ENCODE measurements around the gene RXFP1.

Gene RXFP1

DNA sequence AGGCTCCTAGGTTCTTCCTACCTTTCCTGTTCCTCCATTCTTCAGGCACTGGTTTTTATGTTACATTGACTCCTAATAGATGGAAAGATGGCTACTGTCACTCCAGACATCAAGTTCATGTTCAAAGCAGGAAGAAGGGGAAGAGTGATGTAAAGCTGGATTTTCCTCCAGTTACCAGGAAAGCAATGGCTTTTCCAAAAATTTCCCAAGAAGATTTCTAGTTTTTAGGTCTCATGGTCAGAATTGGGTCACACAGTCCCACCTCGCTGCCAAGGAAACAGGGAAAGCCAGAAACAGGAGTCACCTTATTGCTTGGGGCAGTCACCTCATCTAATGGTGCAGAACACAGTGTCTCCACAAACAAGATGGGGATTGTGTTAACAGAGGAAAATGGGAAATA lies 21.5 kb downstream of the RXFP1 start:
- DNase-seq = no peak

DNA sequence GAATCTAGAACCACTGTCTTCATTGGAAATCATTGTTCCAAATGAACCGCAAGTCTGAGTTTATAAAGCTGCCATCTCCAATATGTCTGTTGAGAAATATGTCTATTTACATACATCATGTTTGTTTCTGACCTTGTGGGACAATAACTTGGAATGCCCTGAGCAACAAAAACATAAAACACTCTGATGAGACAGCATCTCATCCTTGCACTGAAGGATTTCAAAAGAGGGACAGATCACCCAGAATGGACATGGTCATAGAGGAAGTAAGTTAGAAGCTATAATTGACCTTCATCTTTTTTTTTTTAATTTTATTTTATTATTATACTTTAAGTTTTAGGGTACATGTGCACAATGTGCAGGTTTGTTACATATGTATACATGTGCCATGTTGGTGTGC lies 22.5 kb downstream of the RXFP1 start:
- DNase-seq = no peak

DNA sequence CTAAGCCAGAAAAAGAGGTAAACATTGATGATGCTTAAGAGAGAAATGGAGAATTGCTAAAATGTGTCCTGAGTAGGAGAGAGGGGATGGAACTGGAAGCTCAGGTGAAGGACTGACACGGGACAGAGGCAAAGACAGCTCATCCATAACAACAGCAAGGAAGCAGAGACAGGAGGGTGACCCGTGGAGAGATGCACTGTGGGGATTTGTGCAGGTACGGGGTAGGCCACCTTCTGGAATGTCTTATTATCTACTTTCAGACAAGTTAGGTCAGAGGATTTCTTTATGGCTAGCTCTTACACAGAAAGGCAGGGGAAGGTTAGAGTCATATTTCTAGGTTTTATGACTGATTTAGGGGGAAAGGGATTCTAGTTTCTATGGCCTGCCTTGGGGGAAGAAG lies 31.7 kb downstream of the RXFP1 start:
- no peak for DNase-seq

DNA sequence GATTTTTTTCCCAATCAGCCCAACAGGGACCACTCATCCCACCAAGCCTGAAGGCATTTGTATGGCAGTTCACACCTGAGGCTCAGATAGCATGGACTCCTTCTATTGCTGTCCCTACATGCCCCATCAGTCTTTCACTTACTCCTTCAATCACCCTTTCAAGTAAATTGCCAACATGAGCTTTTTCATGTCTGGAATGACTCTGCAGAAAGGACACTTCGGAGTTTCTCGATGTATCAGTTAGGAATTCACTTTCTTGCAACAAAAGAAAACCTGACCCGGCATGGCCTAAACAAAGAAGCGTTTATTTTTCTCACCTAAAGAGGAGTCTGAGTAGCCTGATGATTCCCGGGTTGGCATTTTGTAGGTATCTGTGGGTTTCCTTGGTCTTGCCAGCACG lies 38.6 kb downstream of the RXFP1 start:
- no peak for DNase-seq

DNA sequence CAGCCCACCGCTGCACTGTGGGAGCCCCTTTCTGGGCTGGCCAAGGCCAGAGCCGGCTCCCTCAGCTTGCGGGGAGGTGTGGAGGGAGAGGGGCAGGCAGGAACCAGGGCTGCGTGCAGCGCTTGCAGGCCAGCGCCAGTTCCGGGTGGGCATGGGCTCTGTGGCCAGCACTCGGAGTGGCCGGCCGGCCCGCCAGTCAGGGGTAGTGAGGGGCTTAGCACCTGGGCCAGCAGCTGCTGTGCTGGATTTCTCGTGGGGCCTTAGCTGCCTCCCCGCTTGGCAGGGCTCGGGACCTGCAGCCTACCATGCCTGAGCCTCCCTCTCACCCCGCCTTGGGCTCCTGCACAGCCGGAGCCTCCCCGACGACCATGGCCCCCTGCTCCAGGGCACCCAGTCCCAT lies 45.2 kb downstream of the RXFP1 start:
- DNase-seq = no peak

DNA sequence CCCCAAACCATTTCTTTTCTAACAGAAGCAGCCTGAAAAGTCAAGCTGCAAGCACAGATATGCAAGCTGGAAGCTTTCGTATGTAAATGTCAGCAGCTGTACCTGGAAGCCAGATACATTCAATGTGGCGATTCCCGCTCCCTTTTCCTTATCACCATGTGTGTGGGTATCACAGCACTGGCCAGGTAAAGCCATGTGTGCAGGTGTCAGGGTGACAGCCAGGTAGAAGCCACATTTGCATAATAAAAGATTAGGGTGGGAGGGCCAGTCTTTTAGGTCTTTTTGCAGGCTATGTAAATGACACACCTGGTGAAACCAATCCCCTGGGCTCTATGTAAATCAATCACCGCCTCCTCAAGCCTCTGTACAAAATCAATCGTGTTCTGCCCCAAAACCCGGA lies 50.1 kb downstream of the RXFP1 start:
- DNase-seq = no peak

DNA sequence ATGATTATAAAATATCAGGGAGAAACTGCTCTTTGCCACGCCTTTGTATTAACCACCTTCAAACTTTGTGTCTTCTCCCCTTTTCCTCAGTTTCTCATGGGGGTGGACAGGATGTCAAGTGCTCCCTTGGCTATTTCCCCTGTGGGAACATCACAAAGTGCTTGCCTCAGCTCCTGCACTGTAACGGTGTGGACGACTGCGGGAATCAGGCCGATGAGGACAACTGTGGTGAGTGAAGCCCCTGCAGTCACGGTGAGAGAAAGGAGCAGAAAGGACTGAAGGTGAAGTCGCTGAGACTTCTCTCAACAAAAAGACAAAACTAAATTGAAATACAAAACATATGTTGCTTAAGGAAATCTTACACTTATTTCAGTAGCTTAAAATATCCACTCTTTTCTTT lies 50.9 kb downstream of the RXFP1 start:
- no peak for DNase-seq

DNA sequence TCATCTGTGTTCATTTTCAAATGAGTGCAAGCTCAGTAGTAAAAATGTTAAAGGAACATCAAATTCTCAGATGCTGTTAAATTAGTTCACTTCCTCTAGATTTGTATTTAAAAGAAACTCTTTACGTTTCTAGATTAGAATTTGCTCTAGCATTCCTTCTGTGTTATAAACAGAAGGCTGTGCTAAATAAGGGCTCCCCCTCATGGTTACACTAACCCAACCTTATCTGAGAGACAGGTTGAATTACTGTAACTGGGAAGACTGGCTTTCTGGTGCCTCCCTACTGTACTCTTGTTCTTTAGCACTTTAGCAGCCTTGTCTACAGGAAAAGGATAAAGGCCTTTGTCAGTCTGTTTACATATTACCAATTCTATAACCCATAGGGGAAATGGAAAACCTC lies 56.8 kb downstream of the RXFP1 start:
- no peak for DNase-seq

DNA sequence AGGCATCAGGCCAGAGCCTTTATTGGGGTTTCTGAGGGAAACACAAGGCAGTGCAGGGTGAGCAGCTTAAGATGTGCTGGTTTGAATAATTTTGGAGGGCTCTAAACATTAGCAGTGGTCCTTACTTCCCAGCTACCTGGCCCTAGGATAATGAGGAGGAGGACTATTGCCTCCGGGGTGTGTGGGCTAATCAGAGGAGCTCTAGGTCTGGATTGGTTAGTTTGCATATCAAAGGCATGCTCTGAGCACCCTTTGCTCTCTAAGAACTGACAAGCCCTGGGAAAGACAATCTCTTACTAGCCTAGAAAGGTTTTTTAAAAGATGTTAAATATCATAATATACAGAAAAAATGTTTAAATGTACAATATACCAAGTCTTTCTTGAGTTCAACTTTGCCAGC lies 58.4 kb downstream of the RXFP1 start:
- DNase-seq = no peak

DNA sequence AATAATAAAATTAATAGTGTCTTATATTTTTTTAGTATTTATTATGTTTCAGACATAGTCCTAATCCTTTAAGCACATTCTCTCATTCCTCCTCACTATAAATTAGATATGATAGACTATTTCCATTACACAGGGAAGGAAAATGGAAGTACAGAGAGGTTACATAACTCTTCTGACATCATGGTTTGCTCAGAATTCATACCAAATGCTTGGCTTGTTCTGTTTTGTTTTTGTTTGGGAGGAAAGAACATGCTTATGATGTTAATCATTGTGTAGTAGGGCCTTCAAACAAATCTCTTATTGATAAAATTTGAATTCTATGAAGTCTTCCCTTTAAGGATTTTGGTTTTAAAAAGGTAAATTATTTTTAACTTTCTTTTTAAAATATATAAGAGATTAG lies 59.5 kb downstream of the RXFP1 start:
- no peak for DNase-seq

DNA sequence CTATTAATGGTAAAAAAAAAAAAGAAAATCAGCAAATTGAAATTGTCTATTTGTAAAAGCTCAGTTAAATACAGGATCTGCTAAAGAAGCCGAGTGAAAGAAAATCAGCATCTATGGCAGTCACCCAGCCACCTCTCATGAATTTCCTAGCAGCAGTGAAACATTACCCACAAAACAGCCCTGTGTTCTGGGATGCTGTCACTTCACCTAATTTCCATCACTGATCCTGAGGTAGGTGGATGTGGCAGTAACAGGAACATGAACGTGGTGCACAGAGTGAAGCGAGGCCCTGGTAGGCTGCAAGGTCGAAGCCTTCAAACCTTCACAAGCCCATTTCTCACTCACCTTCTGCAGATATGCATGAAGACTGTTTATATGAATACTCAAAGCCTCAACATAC lies 65.2 kb downstream of the RXFP1 start:
- no peak for DNase-seq

DNA sequence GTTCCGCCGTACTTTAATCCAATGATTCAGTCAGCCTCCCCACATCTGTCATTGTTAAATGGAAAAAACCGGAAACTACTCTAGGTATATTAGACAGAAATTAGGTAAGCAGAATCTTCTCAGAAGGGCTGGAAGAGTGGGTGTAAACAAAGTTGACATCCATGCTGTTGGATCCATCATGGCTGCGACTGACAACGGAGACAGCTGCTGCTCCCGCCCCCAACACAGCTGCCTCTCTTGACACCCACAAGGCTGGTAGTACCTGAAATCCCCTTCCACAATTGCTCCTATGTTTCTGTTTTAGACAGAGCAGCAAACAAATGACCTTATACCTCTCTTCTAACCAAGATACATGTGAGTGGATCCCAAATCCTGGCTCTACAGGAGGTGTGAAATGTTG lies 66.6 kb downstream of the RXFP1 start:
- no peak for DNase-seq

DNA sequence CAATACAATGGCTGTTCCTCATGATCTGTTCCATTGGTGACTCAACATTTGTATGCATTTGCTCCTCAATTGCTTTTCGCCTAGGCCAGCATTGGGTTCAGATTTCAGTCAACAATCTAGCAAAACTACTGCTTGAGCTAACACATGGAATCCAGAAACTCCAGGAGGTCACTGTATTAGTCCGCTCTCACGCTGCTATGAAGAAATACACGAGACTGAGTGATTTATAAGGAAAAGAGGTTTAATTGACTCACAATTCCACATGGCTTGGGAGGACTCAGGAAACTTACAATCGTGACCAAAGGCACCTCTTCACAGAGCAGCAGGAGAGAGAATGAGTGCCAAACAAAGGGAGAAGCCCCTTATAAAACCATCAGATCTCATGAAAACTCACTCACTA lies 67.1 kb downstream of the RXFP1 start:
- DNase-seq = no peak

DNA sequence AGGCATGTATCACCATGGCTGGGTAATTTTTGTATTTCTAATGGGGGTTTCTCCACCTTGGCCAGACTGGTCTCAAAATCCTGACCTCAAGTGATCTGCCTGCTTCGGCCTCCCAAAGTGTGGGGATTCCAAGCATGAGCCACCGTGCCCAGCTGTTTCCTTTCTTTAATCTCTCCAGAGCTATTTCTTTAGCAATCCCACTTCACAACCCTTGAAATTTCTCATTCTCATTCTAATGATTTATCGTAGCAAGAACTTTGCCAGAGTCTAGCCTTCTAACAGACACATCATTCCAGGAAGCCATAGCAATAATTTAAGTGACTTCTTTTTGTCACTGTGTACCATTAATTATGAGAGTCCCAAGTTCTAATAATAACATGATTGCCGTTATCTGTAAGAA lies 68.6 kb downstream of the RXFP1 start:
- no peak for DNase-seq

DNA sequence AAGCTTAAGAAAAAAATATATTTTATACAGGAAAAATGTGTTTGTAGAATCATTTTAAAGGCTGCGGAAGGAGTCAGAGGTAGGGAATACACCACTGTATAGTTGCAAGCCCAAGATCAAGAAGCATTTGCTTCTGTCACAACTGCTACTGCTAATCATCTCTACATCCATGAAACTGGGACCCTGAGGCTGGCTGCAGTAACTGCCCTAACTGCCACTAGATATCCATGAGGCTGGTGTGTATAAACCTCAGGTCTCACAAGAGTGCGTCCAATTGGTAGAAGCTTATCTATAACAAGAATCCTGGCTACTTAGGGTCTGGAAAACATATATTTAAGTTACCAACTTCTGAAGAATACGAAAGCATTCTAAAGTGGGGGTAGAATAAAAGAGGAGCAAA lies 69.1 kb downstream of the RXFP1 start:
- DNase-seq = no peak

DNA sequence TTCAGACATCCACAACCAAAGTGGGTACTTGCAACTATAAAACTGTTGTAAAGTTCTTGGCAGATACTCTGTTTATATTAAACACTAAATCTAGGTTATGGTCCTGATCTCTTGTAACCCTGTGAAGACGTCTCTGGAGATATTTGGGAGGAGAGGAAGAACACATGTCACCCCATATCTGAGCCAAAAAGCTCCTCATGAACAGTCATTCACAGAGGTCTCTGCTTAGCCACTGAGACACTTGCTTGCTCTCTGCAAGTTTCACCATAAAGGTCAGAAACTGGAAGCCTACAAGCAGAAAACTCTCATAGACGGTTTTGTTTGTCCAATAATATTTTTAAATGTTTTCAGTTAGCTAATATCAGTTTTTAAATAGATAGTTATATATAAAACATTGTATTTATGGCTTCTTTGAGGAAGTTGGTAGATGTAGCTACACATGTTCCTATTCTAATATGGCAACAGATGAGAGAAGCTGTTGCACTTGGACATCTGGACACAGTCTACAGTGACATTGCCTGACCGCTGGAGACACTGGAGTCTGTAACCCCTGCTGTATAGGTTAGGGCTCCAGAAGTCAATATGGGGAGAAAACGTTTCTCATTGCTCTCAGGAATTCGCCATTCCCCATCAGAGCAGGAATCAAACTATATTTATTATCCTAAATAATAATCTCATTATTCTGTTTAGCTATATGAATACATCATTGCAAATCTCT lies 76.4 kb downstream of the RXFP1 start:
- DNase-seq = no peak

DNA sequence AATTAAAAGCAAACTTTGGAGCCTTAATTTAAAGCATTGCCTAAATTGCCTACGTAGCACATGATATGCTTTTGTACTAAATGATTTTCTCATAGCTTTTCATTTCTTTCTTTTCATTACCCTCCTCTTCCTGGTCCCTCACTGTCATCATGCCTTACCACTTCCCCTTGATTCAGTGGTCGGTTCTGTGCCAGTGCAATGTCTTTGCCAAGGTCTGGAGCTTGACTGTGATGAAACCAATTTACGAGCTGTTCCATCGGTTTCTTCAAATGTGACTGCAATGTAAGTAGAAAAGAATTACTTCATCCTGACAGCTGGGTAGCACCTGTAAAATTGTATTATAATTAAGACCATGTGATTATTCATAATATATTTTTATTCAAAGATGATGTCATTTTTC lies 77.5 kb downstream of the RXFP1 start:
- DNase-seq = no peak

DNA sequence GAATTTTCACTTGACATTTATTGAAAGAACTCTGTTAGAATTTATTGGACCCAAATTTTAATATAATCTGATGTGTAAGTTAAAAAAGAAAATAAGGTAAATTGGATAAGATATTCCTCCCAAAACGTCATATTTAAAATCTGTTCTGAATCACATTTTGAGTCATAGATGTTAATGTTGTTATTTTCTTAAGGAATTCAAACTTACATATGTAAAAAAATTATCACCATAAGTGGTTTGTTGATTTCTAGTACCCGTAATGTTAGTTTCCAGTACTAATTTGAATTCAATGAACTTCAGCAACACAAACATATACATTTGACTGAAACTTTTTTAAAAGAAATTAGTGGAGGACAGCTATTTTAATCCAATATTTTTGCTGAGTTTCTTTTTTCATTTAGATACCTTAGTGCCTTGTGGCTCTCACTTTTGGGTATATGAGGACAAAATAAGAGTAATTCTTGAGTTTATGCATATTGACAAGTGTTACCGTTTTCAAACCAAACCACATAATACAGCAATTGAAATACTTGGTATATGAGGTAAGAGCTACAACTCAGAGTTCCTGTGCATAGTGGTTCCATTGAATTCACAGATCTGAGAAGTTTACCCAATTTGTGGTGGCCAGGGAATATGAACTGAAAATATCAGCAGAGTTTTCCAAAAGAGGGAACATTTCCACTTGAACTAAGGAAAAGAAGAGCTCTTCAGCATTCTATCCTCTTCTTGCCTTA lies 78.2 kb downstream of the RXFP1 start:
- DNase-seq = no peak

DNA sequence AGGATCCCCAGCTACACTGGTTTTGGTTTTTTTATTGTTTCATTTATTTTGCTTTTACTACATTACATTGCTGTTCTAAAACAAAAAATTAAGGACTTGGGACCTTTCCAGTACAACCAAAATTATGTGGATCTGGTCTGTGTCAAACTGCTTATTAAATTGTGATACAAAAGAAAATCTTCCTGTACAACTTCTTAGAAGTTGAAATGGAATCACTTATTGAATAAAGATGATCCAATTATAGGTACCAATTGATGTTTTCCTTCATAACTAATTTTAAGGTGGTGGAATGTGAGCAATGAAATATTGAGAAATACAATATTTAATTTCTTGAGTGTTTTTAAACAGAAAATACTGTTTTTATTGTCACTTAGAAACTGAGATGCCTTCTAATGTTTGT lies 82.7 kb downstream of the RXFP1 start:
- DNase-seq = no peak

DNA sequence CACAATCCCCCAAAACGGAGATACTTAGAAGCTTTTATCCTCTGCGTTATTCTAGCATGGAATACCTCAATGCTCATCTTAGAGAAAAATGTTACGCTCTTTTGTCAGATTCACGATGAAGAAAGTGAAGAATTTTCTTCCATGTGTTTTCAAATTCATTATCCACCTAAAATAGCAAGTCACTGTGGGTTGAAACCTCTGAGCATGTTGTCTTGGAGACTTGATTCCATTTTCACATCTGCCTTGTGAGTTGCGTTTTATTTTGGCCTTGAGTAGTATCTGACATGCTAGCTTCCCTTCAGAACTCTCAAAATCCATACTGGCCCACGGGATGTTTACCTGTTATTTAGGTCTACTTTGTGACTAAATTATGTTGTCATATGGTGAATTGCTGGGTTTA lies 83.7 kb downstream of the RXFP1 start:
- no peak for DNase-seq

DNA sequence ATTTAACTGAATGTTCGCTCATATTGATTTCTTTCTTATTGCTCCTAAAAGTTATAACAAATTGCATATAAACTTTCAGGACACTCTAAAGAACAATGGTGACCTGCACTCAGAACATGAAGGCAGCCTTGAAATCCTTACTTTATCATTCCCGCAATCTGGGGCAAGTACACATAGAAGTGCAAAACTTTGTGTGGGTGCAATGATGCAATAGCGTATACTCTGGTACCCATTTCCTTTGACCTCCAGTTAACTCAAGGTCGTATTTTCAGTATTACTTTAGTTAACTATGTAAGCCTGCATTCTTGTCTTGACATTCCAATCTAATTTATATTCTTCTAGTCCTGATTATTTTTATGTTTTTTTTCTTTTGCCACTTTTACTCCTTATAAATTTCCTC lies 85.3 kb downstream of the RXFP1 start:
- no peak for DNase-seq

DNA sequence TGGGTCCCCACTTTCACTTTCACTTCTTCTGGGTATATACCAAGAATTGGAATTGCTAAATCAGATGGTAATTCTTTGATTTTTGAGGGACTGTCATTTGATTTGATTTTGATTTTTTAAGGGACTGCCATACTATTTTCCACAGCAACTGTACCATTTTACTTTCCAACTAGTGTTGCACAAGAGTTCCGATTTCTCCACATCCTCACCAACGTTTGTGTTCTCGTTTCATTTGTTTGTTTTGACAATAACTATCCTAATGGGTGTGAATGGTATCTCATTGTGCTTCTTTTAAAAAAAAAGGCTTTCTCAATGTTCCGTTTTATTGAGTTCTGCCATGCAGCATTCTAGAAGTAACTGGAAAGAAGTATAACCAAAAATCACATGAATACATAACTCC lies 87.4 kb downstream of the RXFP1 start:
- no peak for DNase-seq

DNA sequence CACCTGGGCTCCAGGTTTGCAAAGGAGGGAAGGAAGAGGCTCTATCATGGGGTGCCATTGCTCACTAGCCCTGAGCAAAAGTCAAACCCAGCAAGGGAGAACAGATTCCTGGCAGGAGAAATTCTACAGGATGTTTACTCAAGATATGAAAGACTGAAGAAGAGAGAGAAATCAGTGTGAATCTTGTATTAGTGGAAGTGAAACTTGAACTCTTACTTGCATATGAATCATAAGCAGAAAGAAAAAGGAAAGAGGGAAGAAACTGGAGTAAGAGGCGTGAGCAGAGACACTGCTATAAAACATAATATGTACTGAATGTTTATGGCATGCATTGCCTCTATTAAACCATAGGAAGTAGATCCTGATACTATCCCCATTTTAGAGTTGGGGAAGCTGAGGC lies 89.1 kb downstream of the RXFP1 start:
- no peak for DNase-seq

DNA sequence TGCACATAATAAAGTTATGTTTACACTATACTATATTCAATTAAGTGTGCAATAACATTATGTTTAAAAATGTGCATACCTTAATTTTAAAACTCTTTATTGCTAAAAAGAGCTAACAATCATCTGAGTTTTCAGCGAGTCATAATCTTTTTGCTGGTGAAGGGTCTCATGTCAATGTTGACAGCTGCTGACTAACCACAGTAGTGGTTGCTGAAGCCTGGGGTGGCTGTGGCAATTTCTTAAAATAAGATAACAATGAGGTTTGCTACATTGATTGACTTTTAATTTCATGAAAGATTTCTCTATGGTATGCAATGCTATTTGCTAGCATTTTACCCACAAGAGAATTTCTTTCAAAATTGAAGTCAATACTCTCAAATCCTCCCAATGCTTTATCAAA lies 91.4 kb downstream of the RXFP1 start:
- DNase-seq = no peak

DNA sequence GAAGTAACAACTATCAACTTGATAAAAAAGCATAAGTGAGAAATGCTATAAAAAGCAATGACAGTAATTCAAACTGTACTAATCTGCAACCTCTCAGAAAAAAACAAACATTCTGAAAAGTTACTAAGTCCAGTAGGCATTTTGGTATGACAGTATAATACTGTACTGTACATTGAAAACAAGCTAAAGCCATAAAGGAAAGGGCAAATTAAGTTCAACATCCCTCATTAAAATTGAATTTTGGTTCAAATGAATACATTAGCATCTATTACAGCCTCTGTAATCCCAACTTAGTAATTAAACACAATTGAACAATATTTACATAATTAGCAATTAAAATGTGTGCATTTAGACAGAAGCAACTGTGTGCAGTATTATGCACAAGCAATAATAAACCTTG lies 96.3 kb downstream of the RXFP1 start:
- DNase-seq = no peak

All from DMS153 (cell line).